Placental pericyte (primary cell): ENCODE results near the gene RANBP9. TPM values are rescaled to one million over a fixed set of nuclear protein-coding genes. Genes with fewer than 3 reads are reported as not detected.

Experiments
- total RNA-seq: library from RNA; depleted of rRNA; stranded (reverse); fragments of >200 nt; gene quantifications from 2 replicates; pipeline ENCODE4 v1.2.3, GENCODE V29; 2012

RANBP9 gene
- 26.3 and 34.6 TPM in 2 replicates for total RNA-seq

GRCh38 chr6:13711733-13712598 is at the start of gene RANBP9:
Gene RANBP9, minus strand, starts transcription at chr6:13711835. Its CDS starts 330 bp downstream, at chr6:13711505.

GRCh38 chr6:13614926-13615791 is 96.5 kb downstream of the RANBP9 start, which contains the start of gene NOL7:
Gene NOL7, plus strand, starts transcription at chr6:13615335. Its CDS starts 24 bp downstream, at chr6:13615359.

GRCh38 chr6:13574571-13575376 is 136.9 kb downstream of the RANBP9 start, which contains the start of gene SIRT5:
Gene SIRT5, plus strand, starts transcription at chr6:13574601. Its CDS starts 9,510 bp downstream, at chr6:13584111.

Other genes with a start within 250 kb of the RANBP9 start
- 9.4 and 10.3 TPM in 2 replicates for gene GFOD1, start 224.2 kb downstream of the RANBP9 start, total RNA-seq
- gene SIRT5, start 137.2 kb downstream of the RANBP9 start, total RNA-seq: 4.4 and 6.9 TPM in 2 replicates
- 55.3 and 107 TPM in 2 replicates for gene NOL7, start 96.5 kb downstream of the RANBP9 start, total RNA-seq
- 13.3 and 13.5 TPM in 2 replicates for gene MCUR1, start 102.7 kb upstream of the RANBP9 start, total RNA-seq
- gene RNF182, start 213.1 kb upstream of the RANBP9 start, total RNA-seq: under 0.01 and 2.3 TPM in 2 replicates